Heart left ventricle (tissue), 16 donors: ENCODE measurements around the gene TMEM92. TPM values are rescaled to one million over a fixed set of nuclear protein-coding genes. Genes with fewer than 3 reads are reported as not detected.
"Not testable (repeated sequence)": the region's sequence is repeated elsewhere in the genome, so short reads cannot be mapped to it uniquely, and the experiment has no call there.

Source experiments
- ATAC-seq, 4 donors: fragments of 200-7000 bp; cut with Tn5 transposase; one replicate each; pipeline ENCODE4 v1.9.1; 2020 to 2022; ENCODE audit warnings: moderate library complexity in 4 of 4, mild to moderate bottlenecking in 3 of 4, moderate number of reproducible peaks in 1 of 4
- DNase-seq, 5 donors: peaks; one replicate each; pipeline ENCODE4 v3.0.0-alpha.2; 2020
- H3K27ac ChIP-seq, 12 donors: fragments of 200-600 bp; sonication (generic) in 4 of 12; one replicate each; pipeline versions ENCODE4 v1.5.0 to v1.8.0; 2016 to 2022; ENCODE audit warnings: mild to moderate bottlenecking in 2 of 12
- H3K27me3 ChIP-seq, 9 donors: fragments of 200-600 bp; sonication (generic) in 2 of 9; one replicate each; pipeline versions ENCODE4 v1.5.1 to v1.8.0; 2016 to 2022; ENCODE audit warnings: mild to moderate bottlenecking in 3 of 9
- H3K36me3 ChIP-seq, 9 donors: fragments of 200-600 bp; sonication (generic) in 2 of 9; one replicate each; pipeline versions ENCODE4 v1.5.0 to v1.8.0; 2018 to 2022; ENCODE audit warnings: mild to moderate bottlenecking in 2 of 9
- H3K4me1 ChIP-seq, 12 donors: fragments of 200-600 bp; sonication (generic) in 4 of 12; one replicate each; pipeline versions ENCODE4 v1.5.0 to v1.8.0; 2016 to 2022; ENCODE audit warnings: mild to moderate bottlenecking in 3 of 12
- H3K4me3 ChIP-seq, 12 donors: fragments of 200-600 bp; sonication (generic) in 4 of 12; one replicate each; pipeline versions ENCODE4 v1.5.0 to v1.8.0; 2017 to 2022; ENCODE audit warnings: mild to moderate bottlenecking in 9 of 12, moderate library complexity in 4 of 12
- H3K9me3 ChIP-seq, 12 donors: fragments of 200-600 bp; sonication (generic) in 4 of 12; one replicate each; pipeline versions ENCODE4 v1.5.0 to v1.8.0; 2016 to 2022; ENCODE audit warnings: mild to moderate bottlenecking in 1 of 12
- CTCF ChIP-seq, 12 donors: fragments of 200-600 bp; sonication (generic) in 4 of 12; IDR thresholded peaks; one replicate each; pipeline versions ENCODE4 v1.5.0 to v1.8.0; 2018 to 2022; ENCODE audit warnings: antibody characterized with exemption in 12 of 12, mild to moderate bottlenecking in 5 of 12
- POLR2A ChIP-seq, 2 donors: fragments of 450-650 bp; IDR thresholded peaks; one replicate each; pipeline ENCODE4 v1.6.1; 2017; ENCODE audit warnings: antibody characterized with exemption in 2 of 2, mild to moderate bottlenecking in 2 of 2, moderate library complexity in 2 of 2
- WGBS, 4 donors: extraction: QIAGEN DNeasy Blood & Tissue Kit in 2 of 4; methylation state at CpG; one replicate each; pipeline versions ENCODE4 v1.1.5 to v1.1.7; 2013 to 2018; 5-methylcytosine and 5-hydroxymethylcytosine counted together
- intact Hi-C, 10 donors: fragments of 100-400 bp; cut with DNase I; formaldehyde crosslinking; loops; one replicate each; pipeline versions ENCODE4 v1.11.1 to v1.14.2; 2022
- polyA plus RNA-seq, 2 donors: library from polyadenylated mRNA; stranded (reverse); fragments of 200-250 nt; gene quantifications; one replicate each; pipeline ENCODE4 v1.2.3, GENCODE V29; 2013
- total RNA-seq, 9 donors: library from RNA; depleted of rRNA in 2 of 9; stranded (reverse); fragments of >200 nt in 2 of 9; fragmentation: NEBNext Ultra II Directional in 3 of 9; extraction: Animal tissue kit (Norgen Biotek cat#: 25700) in 3 of 9; gene quantifications; one replicate each; pipeline versions ENCODE4 v1.1.0 to v1.2.4, GENCODE V29; 2016 to 2023
- donor health status: ischemic (EF 13 %, LVEDD 7.1; RV severe dilation, severe dysfunction).
- donor health status: healthy with polysubstance abuse.
- donor health status: DM: no; HTN: yes; CAD: no.
- donor health status: DM: no; HTN: no; CAD: no.
- donor health status: ischemic (EF 25% LVEDD 6.9; RV normal size, moderate dysfunction).
- donor health status: ischemic (EF 25% LVEDD 5.7; RV mildly dilated, moderate dysfunction).
- donor health status: healthy.
- donor health status: DM: yes; HTN: yes; CAD: no.
- donor health status: ischemic (EF 35%, LVEDD 5.7; RV mildly dilated, moderate dysfunction).
- donor health status: nonischemic (EF 11% LVEDD 7.7; RV severe dilation, severe dysfunction).
- donor health status: DM: yes; HTN: yes; CAD: no.
- donor health status: PGD.
- donor health status: ischemic (EF 29% LVEDD 5.4; RV normal size, mild dysfunction).
- donor health status: nonischemic (EF 23%, LVEDD 6.1; RV moderate dilation, normal function).

Gene TMEM92
- total and polyA plus RNA-seq, 11 donors, result 0.11 TPM; not detected in 10

GRCh38 chr17:50297407-50297865 lies 23.2 kb downstream of the TMEM92 start:
- Histone ChIP-seq H3K27me3 (peaks cover 0 to 3% (median 0%) of the 10 kb centered on the region in 9 donors), H3K4me1 (no peaks in the 10 kb centered on the region), H3K9me3 (no peaks in the 10 kb centered on the region), H3K4me3 (no peak overlapping the region), H3K36me3 (no peaks in the 10 kb centered on the region), H3K27ac (no peak overlapping the region)
- WGBS, 4 donors, result 5 to 24% (median 21%) methylated on average over 6 to 7 of the region's 7 CpGs
- ATAC-seq, result peak; percentile 87 to 93 (median 92)
- intact Hi-C loops, result loop anchor here (1.0 to 10.0 kb wide), 9 partner anchors 97 to 273 kb away; partner anchors contain the start of genes PDK2 (in 4 of the 10) and COL1A1 (in 3 of the 10)
- TF ChIP-seq CTCF (IDR thresholded peaks at IDR 0.05) (peak; percentile 86 to 97 (median 94)), POLR2A (IDR thresholded peaks at IDR 0.05) (no peak)
- peak; percentile 67 to 87 (median 74) for DNase-seq

GRCh38 chr17:50298018-50298417 lies 23.8 kb downstream of the TMEM92 start:
- Histone ChIP-seq H3K4me1 (no peaks in the 10 kb centered on the region), H3K9me3 (no peaks in the 10 kb centered on the region), H3K27me3 (peaks cover 0 to 4% (median 0%) of the 10 kb centered on the region in 9 donors), H3K4me3 (no peak overlapping the region), H3K36me3 (no peaks in the 10 kb centered on the region), H3K27ac (no peak overlapping the region)
- DNase-seq (no peak), ATAC-seq (no peak)
- 65 to 74% (median 71%) methylated on average over 11 of the region's 11 CpGs for WGBS, 4 donors
- intact Hi-C loops, result loop anchor here in 7 of 10 donors (5.0 to 10.0 kb wide), 4 partner anchors 203 to 273 kb away; partner anchors contain the start of gene PDK2 (in 3 of the 7)
- no peak for TF ChIP-seq POLR2A (IDR thresholded peaks at IDR 0.05)
- TF ChIP-seq CTCF (IDR thresholded peaks at IDR 0.05), result no peak

GRCh38 chr17:50299776-50300175 lies 25.5 kb downstream of the TMEM92 start:
- H3K9me3 ChIP-seq, result no peaks in the 10 kb centered on the region
- TF ChIP-seq POLR2A (IDR thresholded peaks at IDR 0.05) (no peak), CTCF (IDR thresholded peaks at IDR 0.05) (no peak)
- ATAC-seq (no peak), DNase-seq (no peak)
- peaks cover 0 to 3% (median under 1%) of the 10 kb centered on the region in 12 donors for H3K4me1 ChIP-seq
- H3K4me3 ChIP-seq, result no peak overlapping the region
- WGBS, 4 donors, result 69 to 84% (median 74%) methylated on average over 3 of the region's 3 CpGs
- intact Hi-C loops, result loop anchor here in 7 of 10 donors (5.0 to 10.0 kb wide), 4 partner anchors 205 to 275 kb away; partner anchors contain the start of gene PDK2 (in 3 of the 7)
- peaks cover 0 to 4% (median 0%) of the 10 kb centered on the region in 9 donors for H3K27me3 ChIP-seq
- no peak overlapping the region for H3K27ac ChIP-seq
- no peaks in the 10 kb centered on the region for H3K36me3 ChIP-seq

GRCh38 chr17:50300824-50301223 lies 26.6 kb downstream of the TMEM92 start:
- 63 to 77% (median 65%) methylated on average over 1 of the region's 1 CpG for WGBS, 4 donors
- H3K9me3 ChIP-seq, H3K27me3 ChIP-seq, H3K4me3 ChIP-seq, H3K36me3 ChIP-seq, H3K27ac ChIP-seq, H3K4me1 ChIP-seq, DNase-seq, intact Hi-C loops, ATAC-seq: not testable (repeated sequence)
